HG02571 (cell line): ENCODE measurements around the gene MACROD2.
"Not testable (repeated sequence)": the region's sequence is repeated elsewhere in the genome, so short reads cannot be mapped to it uniquely, and the experiment has no call there.

ENCODE experiments used
- ATAC-seq: cut with Tn5 transposase; IDR thresholded peaks from one replicate; pipeline ENCODE4 v1.9.1; 2021; ENCODE audit warnings: mild to moderate bottlenecking, moderate library complexity; ENCODE audit not compliant: unreplicated experiment

Gene MACROD2

GRCh38 chr20:14959506-14960475, 964.5 kb downstream of the MACROD2 start:
- ATAC-seq: no peak

- ATAC-seq: no peak
Observed at GRCh38 chr20:14960831-14961230, 965.5 kb downstream of the MACROD2 start.

- no peak for ATAC-seq
Observed at GRCh38 chr20:14963262-14963663, 967.9 kb downstream of the MACROD2 start.

GRCh38 chr20:14966203-14966602, 970.9 kb downstream of the MACROD2 start:
- ATAC-seq: no peak

- ATAC-seq: no peak
Observed at GRCh38 chr20:14966808-14967207, 971.5 kb downstream of the MACROD2 start.

GRCh38 chr20:14972256-14972655, 976.9 kb downstream of the MACROD2 start:
- ATAC-seq: no peak

GRCh38 chr20:14972690-14973089, 977.4 kb downstream of the MACROD2 start:
- ATAC-seq: no peak

- no peak for ATAC-seq
Observed at GRCh38 chr20:14979453-14979986, 984.2 kb downstream of the MACROD2 start.

- not testable (repeated sequence) for ATAC-seq
Observed at GRCh38 chr20:14981486-14981885, 986.2 kb downstream of the MACROD2 start.

GRCh38 chr20:14982324-14982723, 987.0 kb downstream of the MACROD2 start:
- ATAC-seq: not testable (repeated sequence)

GRCh38 chr20:14984305-14984704, 989.0 kb downstream of the MACROD2 start:
- ATAC-seq: no peak

- no peak for ATAC-seq
Observed at GRCh38 chr20:14984768-14985622, 989.7 kb downstream of the MACROD2 start.

- ATAC-seq: no peak
Observed at GRCh38 chr20:14986026-14986655, 990.8 kb downstream of the MACROD2 start.

- no peak for ATAC-seq
Observed at GRCh38 chr20:14986656-14987055, 991.3 kb downstream of the MACROD2 start.

- no peak for ATAC-seq
Observed at GRCh38 chr20:14989535-14990290, 994.4 kb downstream of the MACROD2 start.

GRCh38 chr20:14991023-14991422, 995.7 kb downstream of the MACROD2 start:
- ATAC-seq: no peak

- ATAC-seq: no peak
Observed at GRCh38 chr20:14992153-14992552, 996.8 kb downstream of the MACROD2 start.

- ATAC-seq: no peak
Observed at GRCh38 chr20:14992961-14993360, 997.6 kb downstream of the MACROD2 start.

- no peak for ATAC-seq
Observed at GRCh38 chr20:14996883-14997672, 1001.8 kb downstream of the MACROD2 start.
